ENCODE measurements around the gene MYO1G. TPM values are rescaled to one million over a fixed set of nuclear protein-coding genes. Genes with fewer than 3 reads are reported as not detected.

MYO1G gene
- total and polyA plus RNA-seq, 10 of the 15 experiments (the other 5 are each of a cell fraction or from before 2014, with no cell fraction given): 1.8 to 232 (median 134) TPM

DNA sequence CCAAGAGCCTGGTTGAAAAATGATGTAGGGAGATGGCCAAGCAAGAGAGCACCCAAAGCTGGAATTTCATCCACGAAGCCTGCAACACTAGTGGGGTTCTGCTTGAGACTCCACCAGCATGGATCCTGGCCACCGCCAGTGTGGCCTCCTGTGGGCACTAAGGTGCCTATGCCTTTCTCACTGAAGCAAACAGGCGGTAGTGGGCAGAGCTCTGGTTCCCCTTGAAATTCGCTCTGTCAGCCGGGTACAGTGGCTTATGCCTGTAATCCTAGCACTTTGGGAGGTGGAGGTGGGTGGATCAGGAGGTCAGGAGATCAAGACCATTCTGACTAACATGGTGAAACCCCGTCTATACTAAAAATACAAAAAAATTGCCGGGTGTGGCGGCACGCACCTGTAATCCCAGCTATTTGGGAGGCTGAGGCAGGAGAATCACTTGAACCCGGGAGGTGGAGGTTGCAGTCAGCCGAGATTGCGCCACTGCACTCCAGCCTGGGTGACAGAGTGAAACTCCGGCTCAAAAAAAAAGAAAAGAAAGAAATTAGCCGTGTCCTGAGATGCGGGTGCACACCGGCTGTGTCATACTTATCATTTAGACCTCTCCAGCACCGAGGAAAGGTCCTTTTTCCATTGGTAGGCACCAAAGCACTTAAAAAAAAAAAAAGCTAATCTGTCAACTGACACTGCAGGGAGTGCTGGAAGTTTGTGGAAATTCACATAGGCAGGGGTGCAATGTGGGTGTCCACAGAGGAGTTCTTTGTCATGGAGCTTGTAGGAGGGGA is 49.5 kb upstream of the MYO1G start:
- Histone ChIP-seq H3K27ac (ENCODE audit: control insufficient read depth, insufficient read depth) (peak overlapping the region; percentile 98), H4K20me1 (ENCODE audit: control insufficient read depth, insufficient read depth) (no peaks in the 10 kb centered on the region), H3K4me3 (peak overlapping the region; percentile 58), H3K9me3 (replicated peaks; ENCODE audit: control insufficient read depth, insufficient read depth, low read length) (no peaks in the 10 kb centered on the region), H2AFZ (ENCODE audit: control insufficient read depth, low read depth, low read length) (no peak overlapping the region; the same call in 1 of the 2 replicates), H3K36me3 (ENCODE audit: control insufficient read depth in 2 of 2, insufficient read depth in 2 of 2, low read length in 1 of 2) (peaks cover 0 to 8% of the 10 kb centered on the region in 2 experiments; a peak in 1 of 4 replicates), H3K9ac (ENCODE audit: control insufficient read depth, insufficient read depth, low read length) (peak overlapping the region; percentile 81), H3K4me2 (ENCODE audit: control insufficient read depth, insufficient read depth) (peak overlapping the region; percentile 100), H3K27me3 (replicated peaks in 1 of 2; ENCODE audit: control insufficient read depth in 2 of 2, insufficient read depth in 2 of 2, low read length in 1 of 2) (no peaks in the 10 kb centered on the region), H3K4me1 (ENCODE audit: control insufficient read depth, insufficient read depth, low read length) (peaks cover 40% of the 10 kb centered on the region), H3K79me2 (ENCODE audit: control insufficient read depth, insufficient read depth, low read length) (peaks cover 76% of the 10 kb centered on the region)
- no peak for DNase-seq (ENCODE audit: low read depth, low spot score)
- SMC1A ChIA-PET (ENCODE audit: uncharacterized antibody, unreplicated experiment): interaction anchor here (0.6 to 5.9 kb wide), 14 partner anchors 8 to 107 kb away, joined by 3 to 76 read pairs (median 7); partner anchors contain the start of genes CCM2, MYO1G and TBRG4
- RAD21 ChIA-PET (ENCODE audit: unreplicated experiment): interaction anchor here (1.3 to 7.8 kb wide), 9 partner anchors 8 to 180 kb away, joined by 3 to 66 read pairs (median 7); partner anchors contain the start of genes CCM2 and MYO1G
- 62% methylated on average over 17 of the region's 17 CpGs for WGBS (ENCODE audit: insufficient coverage, insufficient replicate concordance, low lambda C conversion rate, missing lambda C conversion rate)
- FAIRE-seq: no peak
- intact Hi-C loops (cut with micrococcal nuclease; ENCODE audit: unreplicated experiment) (loop anchor here (5.0 to 10.0 kb wide), 2 partner anchors 84 to 394 kb away; partner anchors contain the start of gene TBRG4), in situ Hi-C loops (cut with MboI) (no loop called here)
- POLR2A ChIA-PET: interaction anchor here (0.6 to 12.6 kb wide), 10 partner anchors 9 to 1110 kb away, joined by 3 to 177 read pairs (median 4); partner anchors contain the start of genes CCM2, MYO1G and PURB
- BruUV-seq (replicated peaks): no TSS peak
- CTCF ChIA-PET: interaction anchor here (1.0 to 3.3 kb wide), 10 partner anchors 9 to 107 kb away, joined by 3 to 23 read pairs (median 6); partner anchors contain the start of genes MYO1G and TBRG4
- peak; percentile 56 for ATAC-seq
- TF ChIP-seq JUND (IDR thresholded peaks at IDR 0.05; ENCODE audit: low read depth, low read length): no peak
- peak; percentile 94 for TF ChIP-seq NR2F1 (conservative IDR thresholded peaks at IDR 0.05)
- no peak for TF ChIP-seq GATAD2B (conservative IDR thresholded peaks at IDR 0.05; ENCODE audit: low read depth)
- no peak for TF ChIP-seq SUZ12 (IDR thresholded peaks at IDR 0.05; ENCODE audit: unreplicated experiment)
- TF ChIP-seq CHD4 (IDR thresholded peaks at IDR 0.05): no peak
- TF ChIP-seq CHD2 (IDR thresholded peaks at IDR 0.05; ENCODE audit: borderline replicate concordance, low read depth, low read length): no peak
- no peak for TF ChIP-seq CBX3 (IDR thresholded peaks at IDR 0.05; ENCODE audit: borderline replicate concordance, low read depth)
- TF ChIP-seq EGR1 (IDR thresholded peaks at IDR 0.05; ENCODE audit: borderline replicate concordance in 1 of 2, low read depth in 2 of 2, low read length in 2 of 2): no peak
- no peak for TF ChIP-seq TBL1XR1 (IDR thresholded peaks at IDR 0.05; ENCODE audit: low read depth, low read length)
- TF ChIP-seq, protein P1, sequence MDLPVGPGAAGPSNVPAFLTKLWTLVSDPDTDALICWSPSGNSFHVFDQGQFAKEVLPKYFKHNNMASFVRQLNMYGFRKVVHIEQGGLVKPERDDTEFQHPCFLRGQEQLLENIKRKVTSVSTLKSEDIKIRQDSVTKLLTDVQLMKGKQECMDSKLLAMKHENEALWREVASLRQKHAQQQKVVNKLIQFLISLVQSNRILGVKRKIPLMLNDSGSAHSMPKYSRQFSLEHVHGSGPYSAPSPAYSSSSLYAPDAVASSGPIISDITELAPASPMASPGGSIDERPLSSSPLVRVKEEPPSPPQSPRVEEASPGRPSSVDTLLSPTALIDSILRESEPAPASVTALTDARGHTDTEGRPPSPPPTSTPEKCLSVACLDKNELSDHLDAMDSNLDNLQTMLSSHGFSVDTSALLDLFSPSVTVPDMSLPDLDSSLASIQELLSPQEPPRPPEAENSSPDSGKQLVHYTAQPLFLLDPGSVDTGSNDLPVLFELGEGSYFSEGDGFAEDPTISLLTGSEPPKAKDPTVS (IDR thresholded peaks at IDR 0.05; ENCODE audit: low read depth, low read length): no peak
- TF ChIP-seq CEBPB (IDR thresholded peaks at IDR 0.05; ENCODE audit: borderline replicate concordance in 1 of 2, low read depth in 2 of 2, low read length in 2 of 2): no peak
- no peak for TF ChIP-seq NFIC (IDR thresholded peaks at IDR 0.05; ENCODE audit: low read depth, low read length)
- no peak for TF ChIP-seq SIN3A (IDR thresholded peaks at IDR 0.05; ENCODE audit: low read depth, low read length)
- TF ChIP-seq HDAC2 (IDR thresholded peaks at IDR 0.05): no peak
- TF ChIP-seq EZH2 (IDR thresholded peaks at IDR 0.05; ENCODE audit: borderline replicate concordance, control insufficient read depth, low read depth, low read length): no peak
- no peak for TF ChIP-seq FOXK2 (IDR thresholded peaks at IDR 0.05)
- TF ChIP-seq, protein P2, sequence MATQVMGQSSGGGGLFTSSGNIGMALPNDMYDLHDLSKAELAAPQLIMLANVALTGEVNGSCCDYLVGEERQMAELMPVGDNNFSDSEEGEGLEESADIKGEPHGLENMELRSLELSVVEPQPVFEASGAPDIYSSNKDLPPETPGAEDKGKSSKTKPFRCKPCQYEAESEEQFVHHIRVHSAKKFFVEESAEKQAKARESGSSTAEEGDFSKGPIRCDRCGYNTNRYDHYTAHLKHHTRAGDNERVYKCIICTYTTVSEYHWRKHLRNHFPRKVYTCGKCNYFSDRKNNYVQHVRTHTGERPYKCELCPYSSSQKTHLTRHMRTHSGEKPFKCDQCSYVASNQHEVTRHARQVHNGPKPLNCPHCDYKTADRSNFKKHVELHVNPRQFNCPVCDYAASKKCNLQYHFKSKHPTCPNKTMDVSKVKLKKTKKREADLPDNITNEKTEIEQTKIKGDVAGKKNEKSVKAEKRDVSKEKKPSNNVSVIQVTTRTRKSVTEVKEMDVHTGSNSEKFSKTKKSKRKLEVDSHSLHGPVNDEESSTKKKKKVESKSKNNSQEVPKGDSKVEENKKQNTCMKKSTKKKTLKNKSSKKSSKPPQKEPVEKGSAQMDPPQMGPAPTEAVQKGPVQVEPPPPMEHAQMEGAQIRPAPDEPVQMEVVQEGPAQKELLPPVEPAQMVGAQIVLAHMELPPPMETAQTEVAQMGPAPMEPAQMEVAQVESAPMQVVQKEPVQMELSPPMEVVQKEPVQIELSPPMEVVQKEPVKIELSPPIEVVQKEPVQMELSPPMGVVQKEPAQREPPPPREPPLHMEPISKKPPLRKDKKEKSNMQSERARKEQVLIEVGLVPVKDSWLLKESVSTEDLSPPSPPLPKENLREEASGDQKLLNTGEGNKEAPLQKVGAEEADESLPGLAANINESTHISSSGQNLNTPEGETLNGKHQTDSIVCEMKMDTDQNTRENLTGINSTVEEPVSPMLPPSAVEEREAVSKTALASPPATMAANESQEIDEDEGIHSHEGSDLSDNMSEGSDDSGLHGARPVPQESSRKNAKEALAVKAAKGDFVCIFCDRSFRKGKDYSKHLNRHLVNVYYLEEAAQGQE (IDR thresholded peaks at IDR 0.05; ENCODE audit: low read depth, low read length): no peak
- no peak for TF ChIP-seq ZNF207 (IDR thresholded peaks at IDR 0.05; ENCODE audit: borderline replicate concordance)
- no peak for TF ChIP-seq RAD51 (IDR thresholded peaks at IDR 0.05)

All from GM12878 (cell line).